Suprapubic skin (tissue), 4 donors: ENCODE measurements around the gene B3GALNT1. TPM values are rescaled to one million over a fixed set of nuclear protein-coding genes. Genes with fewer than 3 reads are reported as not detected.

Experiments
- DNase-seq, 2 donors: peaks; one replicate each; pipeline ENCODE4 v3.0.0-alpha.2; 2019; ENCODE audit warnings: low spot score in 2 of 2
- H3K27ac ChIP-seq: fragments of 200-600 bp; sonication (generic); one replicate; pipeline ENCODE4 v1.5.1; 2019
- H3K27me3 ChIP-seq: fragments of 200-600 bp; sonication (generic); one replicate; pipeline ENCODE4 v1.5.1; 2019
- H3K36me3 ChIP-seq: fragments of 200-600 bp; sonication (generic); one replicate; pipeline ENCODE4 v1.5.1; 2019
- H3K4me1 ChIP-seq: fragments of 200-600 bp; sonication (generic); one replicate; pipeline ENCODE4 v1.5.1; 2019
- H3K4me3 ChIP-seq: fragments of 200-600 bp; sonication (generic); one replicate; pipeline ENCODE4 v1.5.1; 2019; ENCODE audit warnings: mild to moderate bottlenecking
- H3K9me3 ChIP-seq: fragments of 200-600 bp; sonication (generic); one replicate; pipeline ENCODE4 v1.5.1; 2019
- EP300 ChIP-seq: sonication (generic); formaldehyde crosslinking; IDR thresholded peaks from one replicate; pipeline ENCODE4 v1.6.1; 2017; ENCODE audit warnings: antibody characterized with exemption
- POLR2A ChIP-seq, 2 donors: fragments of 450-650 bp; IDR thresholded peaks; one replicate each; pipeline ENCODE4 v1.6.1; 2017; ENCODE audit warnings: antibody characterized with exemption in 2 of 2, mild to moderate bottlenecking in 2 of 2, moderate library complexity in 2 of 2
- POLR2AphosphoS5 ChIP-seq, 3 donors: sonication (generic); formaldehyde crosslinking; IDR thresholded peaks; one replicate each; pipeline ENCODE4 v1.6.1; 2017; ENCODE audit warnings: antibody characterized with exemption in 3 of 3
- WGBS: methylation state at CpG from one replicate; pipeline ENCODE4 v1.1.5; 2018; 5-methylcytosine and 5-hydroxymethylcytosine counted together
- total RNA-seq, 4 donors: library from RNA; depleted of rRNA; stranded (reverse); fragments of >200 nt; gene quantifications; one replicate each; pipeline ENCODE4 v1.1.0, GENCODE V29; 2016
- TF ChIP-seq, protein P1 (sequence below), 2 donors: fragments of 200-600 bp in 1 of 2; fragments of 450-650 bp in 1 of 2; sonication (generic) in 1 of 2; IDR thresholded peaks; one replicate each; pipeline ENCODE4 v1.5.1; 2016 to 2019; ENCODE audit warnings: antibody characterized with exemption in 2 of 2, mild to moderate bottlenecking in 1 of 2, moderate library complexity in 1 of 2

The B3GALNT1 gene
- total RNA-seq, 4 donors from 2014 or later, result 3.4 to 8.1 (median 6.7) TPM

DNA sequence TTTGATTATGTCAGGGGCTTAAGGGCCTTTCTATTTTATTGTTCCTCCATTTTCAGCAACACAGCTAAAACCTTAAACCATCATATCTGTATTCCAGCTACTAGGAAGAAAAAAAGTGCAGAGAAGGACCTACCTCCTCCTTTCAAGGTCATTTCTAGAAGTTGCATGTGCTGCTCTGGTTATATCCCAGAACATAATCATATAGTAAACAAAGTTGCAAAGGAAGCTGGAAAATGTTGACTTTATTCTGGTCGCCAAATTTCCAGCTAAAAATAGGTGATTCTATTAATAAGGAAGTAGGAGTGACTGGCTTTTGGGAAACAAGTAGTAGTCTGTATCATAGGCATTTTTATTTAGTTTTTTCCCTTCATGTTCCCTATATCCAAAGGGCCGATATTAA, 21.3 kb upstream of the B3GALNT1 start:
- H3K27me3 ChIP-seq, result no peaks in the 10 kb centered on the region
- WGBS, result 79% methylated on average over 2 of the region's 2 CpGs
- DNase-seq, result no peak
- no peaks in the 10 kb centered on the region for H3K4me1 ChIP-seq
- TF ChIP-seq EP300 (no peak), POLR2AphosphoS5 (IDR thresholded peaks at IDR 0.05) (no peak), POLR2A (IDR thresholded peaks at IDR 0.05) (no peak)
- TF ChIP-seq, protein P1, sequence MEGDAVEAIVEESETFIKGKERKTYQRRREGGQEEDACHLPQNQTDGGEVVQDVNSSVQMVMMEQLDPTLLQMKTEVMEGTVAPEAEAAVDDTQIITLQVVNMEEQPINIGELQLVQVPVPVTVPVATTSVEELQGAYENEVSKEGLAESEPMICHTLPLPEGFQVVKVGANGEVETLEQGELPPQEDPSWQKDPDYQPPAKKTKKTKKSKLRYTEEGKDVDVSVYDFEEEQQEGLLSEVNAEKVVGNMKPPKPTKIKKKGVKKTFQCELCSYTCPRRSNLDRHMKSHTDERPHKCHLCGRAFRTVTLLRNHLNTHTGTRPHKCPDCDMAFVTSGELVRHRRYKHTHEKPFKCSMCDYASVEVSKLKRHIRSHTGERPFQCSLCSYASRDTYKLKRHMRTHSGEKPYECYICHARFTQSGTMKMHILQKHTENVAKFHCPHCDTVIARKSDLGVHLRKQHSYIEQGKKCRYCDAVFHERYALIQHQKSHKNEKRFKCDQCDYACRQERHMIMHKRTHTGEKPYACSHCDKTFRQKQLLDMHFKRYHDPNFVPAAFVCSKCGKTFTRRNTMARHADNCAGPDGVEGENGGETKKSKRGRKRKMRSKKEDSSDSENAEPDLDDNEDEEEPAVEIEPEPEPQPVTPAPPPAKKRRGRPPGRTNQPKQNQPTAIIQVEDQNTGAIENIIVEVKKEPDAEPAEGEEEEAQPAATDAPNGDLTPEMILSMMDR (IDR thresholded peaks at IDR 0.05), result no peak
- H3K4me3 ChIP-seq, result no peak overlapping the region
- H3K9me3 ChIP-seq, result peaks cover 2% of the 10 kb centered on the region
- H3K36me3 ChIP-seq, result no peaks in the 10 kb centered on the region
- H3K27ac ChIP-seq, result no peak overlapping the region

DNA sequence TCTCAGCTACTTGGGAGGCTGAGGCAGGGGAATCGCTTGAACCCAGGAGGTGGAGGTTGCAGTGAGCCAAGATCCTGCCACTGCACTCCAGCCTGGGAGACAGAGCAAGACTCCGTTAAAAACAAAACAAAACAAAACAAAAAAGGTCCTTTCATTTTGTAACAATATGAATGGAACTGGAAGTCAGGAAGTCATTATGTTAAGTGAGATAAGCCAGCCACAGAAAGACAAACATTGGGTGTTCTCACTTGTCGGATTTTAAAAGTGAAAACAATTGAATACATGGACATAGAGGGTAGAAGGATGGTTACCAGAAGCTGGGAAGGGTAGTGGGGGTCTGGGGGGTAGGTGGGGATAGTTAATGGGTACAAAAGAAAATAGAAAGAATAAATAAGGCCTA, 12.5 kb upstream of the B3GALNT1 start:
- no peak overlapping the region for H3K27ac ChIP-seq
- no peaks in the 10 kb centered on the region for H3K4me1 ChIP-seq
- WGBS, result 82% methylated on average over 3 of the region's 3 CpGs
- no peaks in the 10 kb centered on the region for H3K27me3 ChIP-seq
- DNase-seq, result no peak
- H3K9me3 ChIP-seq, result peaks cover 24% of the 10 kb centered on the region
- no peak overlapping the region for H3K4me3 ChIP-seq
- TF ChIP-seq, protein P1 (IDR thresholded peaks at IDR 0.05), result no peak
- TF ChIP-seq EP300 (no peak), POLR2A (IDR thresholded peaks at IDR 0.05) (no peak), POLR2AphosphoS5 (IDR thresholded peaks at IDR 0.05) (no peak)
- H3K36me3 ChIP-seq, result no peaks in the 10 kb centered on the region

DNA sequence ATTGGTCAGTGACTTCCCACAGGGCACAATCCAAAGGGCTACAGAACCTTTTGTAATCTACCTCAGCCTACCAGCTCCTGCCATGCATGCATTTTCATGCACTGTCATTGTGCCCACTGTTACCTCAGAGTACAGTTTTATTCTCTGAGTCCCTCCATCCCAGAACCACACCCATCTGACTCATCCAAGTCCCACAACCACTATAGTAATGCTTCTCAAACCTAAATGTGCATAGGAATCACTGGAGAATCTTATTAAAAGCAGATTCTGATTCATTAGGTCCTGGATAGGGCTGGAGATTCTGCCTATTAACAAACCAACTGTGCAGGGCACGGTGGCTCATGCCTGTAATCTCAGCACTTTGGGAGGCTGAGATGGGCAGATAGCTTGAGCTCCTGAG, 3.7 kb upstream of the B3GALNT1 start:
- no peak overlapping the region for H3K27ac ChIP-seq
- 67% methylated on average over 1 of the region's 1 CpG for WGBS
- no peaks in the 10 kb centered on the region for H3K36me3 ChIP-seq
- DNase-seq, result no peak
- peaks cover 13% of the 10 kb centered on the region for H3K4me1 ChIP-seq
- H3K9me3 ChIP-seq, result no peaks in the 10 kb centered on the region
- TF ChIP-seq POLR2A (IDR thresholded peaks at IDR 0.05), result no peak
- TF ChIP-seq POLR2AphosphoS5 (IDR thresholded peaks at IDR 0.05), result no peak
- TF ChIP-seq EP300, result no peak
- TF ChIP-seq, protein P1 (IDR thresholded peaks at IDR 0.05), result no peak
- H3K27me3 ChIP-seq, result no peaks in the 10 kb centered on the region
- no peak overlapping the region for H3K4me3 ChIP-seq

DNA sequence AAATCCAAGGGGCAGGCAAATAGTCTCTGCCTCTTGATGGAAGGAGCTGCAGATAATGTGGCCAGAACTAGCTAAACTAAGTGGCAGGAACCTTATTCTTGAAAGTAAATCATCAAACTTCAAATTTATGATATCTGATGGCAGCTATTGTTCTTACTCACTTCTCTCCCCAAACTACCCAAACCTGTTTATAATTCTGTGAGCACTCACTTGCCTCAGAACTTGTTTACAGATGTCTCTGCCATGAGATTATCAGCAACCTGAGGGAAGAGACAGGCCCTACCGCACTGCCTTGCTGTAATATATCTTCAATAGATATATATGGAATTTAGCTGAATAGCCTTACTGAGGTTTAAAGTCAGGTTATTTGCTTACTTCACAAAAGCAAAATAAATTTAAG, 2.2 kb upstream of the B3GALNT1 start:
- Histone ChIP-seq H3K4me1 (peaks cover 13% of the 10 kb centered on the region), H3K27ac (no peak overlapping the region), H3K27me3 (no peaks in the 10 kb centered on the region), H3K4me3 (no peak overlapping the region), H3K9me3 (no peaks in the 10 kb centered on the region), H3K36me3 (no peaks in the 10 kb centered on the region)
- WGBS, result 56% methylated on average over 1 of the region's 1 CpG
- TF ChIP-seq POLR2AphosphoS5 (IDR thresholded peaks at IDR 0.05), result no peak
- no peak for TF ChIP-seq POLR2A (IDR thresholded peaks at IDR 0.05)
- TF ChIP-seq EP300, result no peak
- TF ChIP-seq, protein P1 (IDR thresholded peaks at IDR 0.05), result no peak
- no peak for DNase-seq

DNA sequence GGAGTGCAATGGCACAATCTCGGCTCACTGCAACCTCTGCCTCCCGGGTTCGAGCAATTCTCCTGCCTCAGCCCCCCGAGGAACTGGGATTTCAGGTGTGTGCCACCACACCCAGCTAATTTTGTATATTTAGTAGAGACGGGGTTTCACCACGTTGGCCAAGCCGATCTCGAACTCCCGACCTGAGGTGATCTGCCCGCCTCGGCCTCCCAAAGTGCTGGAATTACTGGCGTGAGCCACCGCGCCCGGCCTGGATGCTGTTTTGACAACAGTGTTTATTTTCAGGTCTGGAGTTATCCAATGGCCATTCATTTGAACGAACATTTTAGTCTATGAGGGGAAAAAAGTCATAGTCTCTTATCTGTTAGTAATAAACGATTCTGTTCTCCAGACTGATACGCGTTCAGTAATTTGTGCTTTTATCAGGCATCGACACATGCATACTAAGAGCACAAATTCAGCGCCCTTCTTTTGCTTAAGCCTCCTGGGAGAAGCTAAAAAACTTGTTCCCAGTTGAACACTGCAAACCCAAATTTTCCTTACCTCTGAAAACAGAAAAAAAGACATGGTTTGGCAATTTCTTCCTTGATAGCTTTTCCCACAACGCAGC, 1.3 kb downstream of the B3GALNT1 start:
- Histone ChIP-seq H3K27me3 (no peaks in the 10 kb centered on the region), H3K4me1 (peaks cover 13% of the 10 kb centered on the region), H3K36me3 (peaks cover 11% of the 10 kb centered on the region), H3K27ac (no peak overlapping the region), H3K9me3 (no peaks in the 10 kb centered on the region), H3K4me3 (peak overlapping the region; percentile 90)
- TF ChIP-seq, protein P1 (IDR thresholded peaks at IDR 0.05), result no peak
- TF ChIP-seq POLR2A (IDR thresholded peaks at IDR 0.05) (no peak), EP300 (no peak), POLR2AphosphoS5 (IDR thresholded peaks at IDR 0.05) (no peak)
- WGBS, result 92% methylated on average over 22 of the region's 22 CpGs
- DNase-seq, result no peak
